ENCODE data around the gene LRRFIP2. TPM values are rescaled to one million over a fixed set of nuclear protein-coding genes. Genes with fewer than 3 reads are reported as not detected.
A peak's percentile ranks its signal among the peaks of the same experiment; 100 is the strongest.

LRRFIP2 gene
- total RNA-seq, 1 donor from 2014 or later = 62.4 TPM

GRCh38 chr3:37086918-37087317 is 87.5 kb downstream of the LRRFIP2 start:
- peak overlapping the region; percentile 6 for H3K27ac Mint-ChIP-seq (ENCODE audit: unreplicated experiment)
- H3K36me3 Mint-ChIP-seq (ENCODE audit: low read depth, unreplicated experiment) = peaks cover 3% of the 10 kb centered on the region
- no peak for FAIRE-seq

GRCh38 chr3:37082317-37082716 is 92.1 kb downstream of the LRRFIP2 start:
- H3K27ac Mint-ChIP-seq (ENCODE audit: unreplicated experiment) = peak overlapping the region; percentile 1
- no peak overlapping the region for H3K4me3 ChIP-seq (ENCODE audit: insufficient read depth, low read depth, low read length)
- H3K9ac ChIP-seq (ENCODE audit: low read length) = no peak overlapping the region

More at GRCh38 chr3:37086918-37087317, 87.5 kb downstream of the LRRFIP2 start:
- no peak overlapping the region for H3K4me3 Mint-ChIP-seq (ENCODE audit: unreplicated experiment)
- H3K79me2 ChIP-seq (ENCODE audit: insufficient read depth, low read length) = no peaks in the 10 kb centered on the region
- H3K27ac ChIP-seq (ENCODE audit: low read depth, low read length) = no peak overlapping the region
- H3K27me3 Mint-ChIP-seq (ENCODE audit: low read depth, unreplicated experiment) = no peaks in the 10 kb centered on the region
- H3K9me3 ChIP-seq (ENCODE audit: insufficient read depth, low read depth, low read length) = no peaks in the 10 kb centered on the region
- no peak overlapping the region for H2AFZ ChIP-seq (ENCODE audit: low read depth, low read length)
- H3K4me3 ChIP-seq (ENCODE audit: insufficient read depth, low read depth, low read length) = no peak overlapping the region
- H3K4me2 ChIP-seq (ENCODE audit: low read length) = no peak overlapping the region
- DNase-seq (ENCODE audit: low read depth) = no peak
- H4K20me1 ChIP-seq (ENCODE audit: insufficient read depth, low read length) = peaks cover 3% of the 10 kb centered on the region
- no peak overlapping the region for H3K9ac ChIP-seq (ENCODE audit: low read length)
- no peaks in the 10 kb centered on the region for H3K27me3 ChIP-seq (ENCODE audit: insufficient read depth, low read length)
- H3K36me3 ChIP-seq (ENCODE audit: insufficient read depth, low read length) = peaks cover 22% of the 10 kb centered on the region
- H3K4me1 ChIP-seq (ENCODE audit: insufficient read depth, low read length) = no peaks in the 10 kb centered on the region
- no peak for TF ChIP-seq CTCF (IDR thresholded peaks at IDR 0.05; ENCODE audit: insufficient read depth, low read depth, low read length)
- no peak for TF ChIP-seq EZH2 (IDR thresholded peaks at IDR 0.05; ENCODE audit: insufficient read depth, low read length)
- no peaks in the 10 kb centered on the region for H3K9me3 Mint-ChIP-seq (ENCODE audit: unreplicated experiment)
- peaks cover 3% of the 10 kb centered on the region for H3K4me1 Mint-ChIP-seq (ENCODE audit: low read depth, unreplicated experiment)

More at GRCh38 chr3:37082317-37082716, 92.1 kb downstream of the LRRFIP2 start:
- no peak overlapping the region for H3K4me3 Mint-ChIP-seq (ENCODE audit: unreplicated experiment)
- peaks cover 3% of the 10 kb centered on the region for H3K4me1 Mint-ChIP-seq (ENCODE audit: low read depth, unreplicated experiment)
- no peaks in the 10 kb centered on the region for H3K9me3 Mint-ChIP-seq (ENCODE audit: unreplicated experiment)
- Histone ChIP-seq H3K36me3 (ENCODE audit: insufficient read depth, low read length) (peaks cover 14% of the 10 kb centered on the region), H4K20me1 (ENCODE audit: insufficient read depth, low read length) (peaks cover 3% of the 10 kb centered on the region), H3K79me2 (ENCODE audit: insufficient read depth, low read length) (no peaks in the 10 kb centered on the region), H3K4me1 (ENCODE audit: insufficient read depth, low read length) (no peaks in the 10 kb centered on the region), H3K4me2 (ENCODE audit: low read length) (no peak overlapping the region), H2AFZ (ENCODE audit: low read depth, low read length) (no peak overlapping the region), H3K27ac (ENCODE audit: low read depth, low read length) (no peak overlapping the region), H3K27me3 (ENCODE audit: insufficient read depth, low read length) (no peaks in the 10 kb centered on the region), H3K9me3 (ENCODE audit: insufficient read depth, low read depth, low read length) (no peaks in the 10 kb centered on the region)
- DNase-seq (ENCODE audit: low read depth) (no peak), FAIRE-seq (no peak)
- no peaks in the 10 kb centered on the region for H3K27me3 Mint-ChIP-seq (ENCODE audit: low read depth, unreplicated experiment)
- peaks cover 6% of the 10 kb centered on the region for H3K36me3 Mint-ChIP-seq (ENCODE audit: low read depth, unreplicated experiment)
- no peak for TF ChIP-seq CTCF (IDR thresholded peaks at IDR 0.05; ENCODE audit: insufficient read depth, low read depth, low read length)
